Cardiac fibroblast (primary cell): ENCODE measurements around the gene MRTFB.

Experiments used
- DNase-seq, 2 donors: peaks; one replicate each; pipeline versions ENCODE4 v3.0.0 to v3.0.0-alpha.2; 2010; ENCODE audit warnings: low read depth in 2 of 2
- H3K4me3 ChIP-seq, 2 donors: replicated peaks in 1 of 2; 1 replicate in 1 of 2; 2 replicates in 1 of 2; pipeline ENCODE4 v1.5.1; 2011; ENCODE audit warnings: low read depth in 2 of 2, low read length in 2 of 2, mild to moderate bottlenecking in 2 of 2, moderate library complexity in 1 of 2
- CTCF ChIP-seq: IDR thresholded peaks from one replicate; pipeline ENCODE4 v1.5.1; 2011; ENCODE audit warnings: low read depth, mild to moderate bottlenecking, low read length, inconsistent platforms

The MRTFB gene

GRCh38 chr16:14238756-14239155 is 167.6 kb downstream of the MRTFB start:
- TF ChIP-seq CTCF, result no peak
- no peak for DNase-seq
- no peak overlapping the region for H3K4me3 ChIP-seq

DNA sequence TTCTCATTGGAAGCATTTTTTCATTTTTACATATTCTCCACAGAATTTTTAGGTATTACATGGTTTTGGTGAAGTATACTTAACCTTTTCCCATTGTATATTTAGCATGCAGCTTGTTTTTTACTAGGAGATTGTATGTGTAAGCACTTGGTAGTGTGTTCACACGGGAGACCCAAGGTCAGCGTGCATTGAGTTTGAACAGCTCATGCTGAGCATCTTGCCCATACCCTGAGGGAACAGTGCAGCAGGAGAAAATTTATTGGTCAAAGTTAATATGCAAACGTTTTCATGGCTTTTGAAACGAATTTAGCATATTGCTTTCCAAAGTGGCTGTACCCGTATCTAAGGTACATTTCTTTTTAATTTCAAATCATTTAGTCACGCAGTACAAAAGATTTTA is 168.7 kb downstream of the MRTFB start:
- TF ChIP-seq CTCF, result no peak
- no peak overlapping the region for H3K4me3 ChIP-seq
- DNase-seq, result no peak

DNA sequence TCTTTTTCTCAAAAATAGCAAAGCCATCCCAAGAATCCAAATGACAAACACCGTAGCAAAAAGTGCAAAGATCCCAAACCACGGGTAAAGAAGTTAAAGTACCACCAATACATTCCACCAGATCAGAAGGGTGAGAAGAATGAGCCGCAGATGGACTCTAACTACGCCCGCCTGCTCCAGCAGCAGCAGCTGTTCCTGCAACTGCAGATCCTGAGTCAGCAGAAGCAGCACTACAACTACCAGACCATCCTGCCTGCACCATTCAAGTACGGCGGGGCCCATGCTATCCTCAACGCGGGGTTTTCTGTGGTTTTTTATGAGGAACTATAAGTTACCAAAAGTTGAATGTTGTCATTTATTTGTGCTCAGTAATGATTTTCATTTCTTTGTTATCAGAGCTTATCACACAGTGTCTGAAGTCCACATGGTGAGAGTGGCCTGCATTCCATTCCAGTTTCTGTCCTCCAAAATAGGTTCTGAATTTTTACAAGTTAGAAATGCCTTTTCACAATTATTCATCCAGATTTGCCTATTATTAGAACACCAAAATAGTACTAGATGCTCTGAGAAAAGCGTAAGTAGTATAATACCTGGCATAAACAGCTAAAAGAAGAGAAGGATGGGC is 169.2 kb downstream of the MRTFB start:
- peak in 1 of 2 donors; percentile 8 for DNase-seq

DNA sequence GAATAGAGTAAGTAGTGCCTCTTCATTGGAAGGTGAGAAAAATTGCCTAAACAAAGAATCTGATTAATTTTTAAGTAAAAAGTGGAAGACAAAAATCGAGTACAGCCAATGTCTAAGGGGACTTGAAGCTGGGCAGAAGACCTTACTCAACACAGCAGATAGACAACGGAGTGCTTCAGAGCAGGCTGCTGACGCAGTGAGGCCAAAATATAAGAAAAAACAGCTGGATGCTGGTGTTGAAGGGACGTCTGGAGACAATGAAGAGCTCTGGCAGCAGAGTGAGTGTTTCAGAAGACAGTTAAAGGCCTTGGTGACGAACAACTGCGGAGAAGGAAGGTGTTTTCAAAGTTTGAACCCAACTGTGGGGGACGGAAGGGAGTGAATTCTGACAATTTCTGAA is 169.8 kb downstream of the MRTFB start:
- TF ChIP-seq CTCF, result no peak
- no peak for DNase-seq
- no peak overlapping the region for H3K4me3 ChIP-seq

More for the DNA sequence above, 169.2 kb downstream of the MRTFB start:
- H3K4me3 ChIP-seq, result no peak overlapping the region
- no peak for TF ChIP-seq CTCF

DNA sequence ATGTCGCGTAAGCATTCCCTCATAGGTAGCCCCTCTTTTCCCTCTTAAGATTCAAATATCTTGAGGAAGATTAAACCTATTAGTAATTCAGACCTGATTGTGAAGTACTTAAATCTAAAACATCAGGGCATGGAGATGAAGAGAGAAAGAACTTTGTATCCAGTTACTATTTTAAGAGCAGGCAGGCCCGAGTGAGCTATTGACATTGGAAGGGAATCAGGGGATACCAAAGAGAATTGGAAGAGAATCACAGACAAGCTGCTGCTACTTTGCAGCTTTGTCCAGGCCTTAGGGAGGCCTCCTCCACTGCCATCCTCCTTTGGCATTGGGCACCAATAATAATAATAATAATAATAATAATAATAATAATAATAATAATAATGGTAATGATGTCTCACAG is 170.5 kb downstream of the MRTFB start:
- H3K4me3 ChIP-seq, result no peak overlapping the region
- DNase-seq, result no peak
- no peak for TF ChIP-seq CTCF

GRCh38 chr16:14242769-14243168 is 171.7 kb downstream of the MRTFB start:
- no peak for DNase-seq
- H3K4me3 ChIP-seq, result no peak overlapping the region
- TF ChIP-seq CTCF, result no peak
